ENCODE measurements around the gene MAPK9. TPM values are rescaled to one million over a fixed set of nuclear protein-coding genes. Genes with fewer than 3 reads are reported as not detected.

MAPK9 gene
- total RNA-seq, 1 donor from 2014 or later, result 23.2 TPM

- Histone ChIP-seq H3K36me3 (ENCODE audit: control insufficient read depth, insufficient read depth, low read length) (peaks cover 3% of the 10 kb centered on the region), H3K27me3 (ENCODE audit: control insufficient read depth, insufficient read depth, low read length) (no peaks in the 10 kb centered on the region), H3K4me3 (ENCODE audit: low read depth, low read length) (peak overlapping the region; percentile 78)
- DNase-seq (ENCODE audit: low read depth) (no peak), FAIRE-seq (no peak)
- no peak for TF ChIP-seq CTCF (IDR thresholded peaks at IDR 0.05; ENCODE audit: insufficient read depth, low read length, severe bottlenecking)
These were observed 1.2 kb downstream of the MAPK9 start for GRCh38 chr5:180290568-180291233.

GRCh38 chr5:180289966-180290365 lies 1.9 kb downstream of the MAPK9 start:
- FAIRE-seq, result no peak
- Histone ChIP-seq H3K4me3 (ENCODE audit: low read depth, low read length) (no peak overlapping the region), H3K36me3 (ENCODE audit: control insufficient read depth, insufficient read depth, low read length) (peaks cover 3% of the 10 kb centered on the region), H3K27me3 (ENCODE audit: control insufficient read depth, insufficient read depth, low read length) (no peaks in the 10 kb centered on the region)
- no peak for DNase-seq (ENCODE audit: low read depth)
- no peak for TF ChIP-seq CTCF (IDR thresholded peaks at IDR 0.05; ENCODE audit: insufficient read depth, low read length, severe bottlenecking)

GRCh38 chr5:180289433-180289832 lies 2.5 kb downstream of the MAPK9 start:
- peak; percentile 79 for DNase-seq (ENCODE audit: low read depth)
- Histone ChIP-seq H3K36me3 (ENCODE audit: control insufficient read depth, insufficient read depth, low read length) (peaks cover 3% of the 10 kb centered on the region), H3K4me3 (ENCODE audit: low read depth, low read length) (no peak overlapping the region), H3K27me3 (ENCODE audit: control insufficient read depth, insufficient read depth, low read length) (no peaks in the 10 kb centered on the region)
- no peak for FAIRE-seq
- TF ChIP-seq CTCF (IDR thresholded peaks at IDR 0.05; ENCODE audit: insufficient read depth, low read length, severe bottlenecking), result no peak

- no peak for TF ChIP-seq CTCF (IDR thresholded peaks at IDR 0.05; ENCODE audit: insufficient read depth, low read length, severe bottlenecking)
- no peak for FAIRE-seq
- Histone ChIP-seq H3K27me3 (ENCODE audit: control insufficient read depth, insufficient read depth, low read length) (no peaks in the 10 kb centered on the region), H3K4me3 (ENCODE audit: low read depth, low read length) (no peak overlapping the region), H3K36me3 (ENCODE audit: control insufficient read depth, insufficient read depth, low read length) (peaks cover 3% of the 10 kb centered on the region)
- no peak for DNase-seq (ENCODE audit: low read depth)
These were observed 4.0 kb downstream of the MAPK9 start for GRCh38 chr5:180287868-180288267.

- peaks cover 5% of the 10 kb centered on the region for H3K36me3 ChIP-seq (ENCODE audit: control insufficient read depth, insufficient read depth, low read length)
- no peak for TF ChIP-seq CTCF (IDR thresholded peaks at IDR 0.05; ENCODE audit: insufficient read depth, low read length, severe bottlenecking)
- H3K4me3 ChIP-seq (ENCODE audit: low read depth, low read length), result no peak overlapping the region
- DNase-seq (ENCODE audit: low read depth) (no peak), FAIRE-seq (no peak)
- H3K27me3 ChIP-seq (ENCODE audit: control insufficient read depth, insufficient read depth, low read length), result no peaks in the 10 kb centered on the region
These were observed 4.5 kb downstream of the MAPK9 start for GRCh38 chr5:180287404-180287803.

GRCh38 chr5:180284149-180284548 lies 7.7 kb downstream of the MAPK9 start:
- H3K36me3 ChIP-seq (ENCODE audit: control insufficient read depth, insufficient read depth, low read length), result peaks cover 8% of the 10 kb centered on the region
- no peak for TF ChIP-seq CTCF (IDR thresholded peaks at IDR 0.05; ENCODE audit: insufficient read depth, low read length, severe bottlenecking)
- FAIRE-seq (no peak), DNase-seq (ENCODE audit: low read depth) (no peak)
- no peak overlapping the region for H3K4me3 ChIP-seq (ENCODE audit: low read depth, low read length)
- no peaks in the 10 kb centered on the region for H3K27me3 ChIP-seq (ENCODE audit: control insufficient read depth, insufficient read depth, low read length)
